Keratinocyte (primary cell): ENCODE measurements around the gene SLC1A4. TPM values are rescaled to one million over a fixed set of nuclear protein-coding genes. Genes with fewer than 3 reads are reported as not detected.
"Not testable (repeated sequence)": the region's sequence is repeated elsewhere in the genome, so short reads cannot be mapped to it uniquely, and the experiment has no call there.

Experiments
- DNase-seq: peaks from one replicate; pipeline ENCODE4 v3.0.0-alpha.2; 2011; ENCODE audit warnings: low read depth, missing footprints, low spot score
- FAIRE-seq: peaks from 2 replicates; lab custom pipeline; 2011; peaks lifted over from hg19 to GRCh38; lab: Jason Lieb, UNC
- H2AFZ ChIP-seq: 2 replicates; pipeline ENCODE4 v1.6.0; 2012; ENCODE audit warnings: low read length, control low read depth, inconsistent platforms; ENCODE audit not compliant: control insufficient read depth
- H3K27ac ChIP-seq: 2 replicates; pipeline ENCODE4 v1.5.1; 2011; ENCODE audit warnings: low read length; ENCODE audit not compliant: control insufficient read depth, insufficient read depth
- H3K27me3 ChIP-seq: 3 replicates; pipeline ENCODE4 v1.6.0; 2011; ENCODE audit warnings: low read length; ENCODE audit not compliant: control insufficient read depth, insufficient read depth; ENCODE audit errors: extremely low read depth
- H3K36me3 ChIP-seq, 2 experiments: 2 replicates in 1 of 2; 3 replicates in 1 of 2; pipeline ENCODE4 v1.5.1; 2011; ENCODE audit warnings: low read length in 2 of 2, mild to moderate bottlenecking in 1 of 2; ENCODE audit not compliant: control insufficient read depth in 2 of 2, insufficient read depth in 2 of 2; ENCODE audit errors: extremely low read depth in 1 of 2
- H3K4me1 ChIP-seq: 3 replicates; pipeline ENCODE4 v1.5.1; 2011; ENCODE audit warnings: low read length; ENCODE audit not compliant: control insufficient read depth, insufficient read depth; ENCODE audit errors: extremely low read depth
- H3K4me2 ChIP-seq: 3 replicates; pipeline ENCODE4 v1.6.0; 2011; ENCODE audit warnings: low read depth, low read length; ENCODE audit not compliant: control insufficient read depth, insufficient read depth; ENCODE audit errors: extremely low read depth
- H3K4me3 ChIP-seq, 3 experiments: fragments of 200-600 bp in 1 of 3; sonication (generic) in 1 of 3; 2 replicates in 2 of 3; 3 replicates in 1 of 3; pipeline ENCODE4 v1.5.1; 2011 to 2016; ENCODE audit warnings: low read length in 3 of 3, mild to moderate bottlenecking in 3 of 3, control low read depth in 2 of 3, inconsistent platforms in 1 of 3, low read depth in 1 of 3, mixed read lengths in 1 of 3, mixed run types in 1 of 3, moderate library complexity in 1 of 3; ENCODE audit not compliant: control insufficient read depth in 2 of 3, insufficient read depth in 2 of 3; ENCODE audit errors: extremely low read depth in 1 of 3
- H3K79me2 ChIP-seq: 2 replicates; pipeline ENCODE4 v1.6.0; 2012; ENCODE audit warnings: low read length; ENCODE audit not compliant: control insufficient read depth, insufficient read depth
- H3K9ac ChIP-seq: 3 replicates; pipeline ENCODE4 v1.6.0; 2011; ENCODE audit warnings: low read length; ENCODE audit not compliant: control insufficient read depth, insufficient read depth; ENCODE audit errors: extremely low read depth
- H3K9me1 ChIP-seq: 3 replicates; pipeline ENCODE4 v1.6.0; 2011; ENCODE audit warnings: low read length; ENCODE audit not compliant: control insufficient read depth, insufficient read depth; ENCODE audit errors: extremely low read depth
- H3K9me3 ChIP-seq: 2 replicates; pipeline ENCODE4 v1.5.1; 2012; ENCODE audit warnings: low read depth, low read length; ENCODE audit not compliant: control insufficient read depth
- H4K20me1 ChIP-seq: 3 replicates; pipeline ENCODE4 v1.6.0; 2011; ENCODE audit warnings: low read length; ENCODE audit not compliant: control insufficient read depth, insufficient read depth; ENCODE audit errors: extremely low read depth
- CTCF ChIP-seq, 3 experiments: IDR thresholded peaks in 1 of 3; conservative IDR thresholded peaks in 1 of 3; optimal IDR thresholded peaks in 1 of 3; 2 replicates in 2 of 3; 3 replicates in 1 of 3; pipeline versions ENCODE3 to v1.5.1; 2011; ENCODE audit warnings: low read length in 3 of 3, mild to moderate bottlenecking in 3 of 3, moderate library complexity in 2 of 3, control low read depth in 1 of 3, inconsistent platforms in 1 of 3; ENCODE audit not compliant: insufficient read depth in 2 of 3; ENCODE audit errors: extremely low read depth in 1 of 3
- EZH2 ChIP-seq: IDR thresholded peaks from one replicate; pipeline ENCODE4 v1.6.1; 2012; ENCODE audit warnings: inconsistent platforms, mild to moderate bottlenecking, low read length, moderate library complexity
- dilution Hi-C: fragments of 300-500 bp; cut with MboI; formaldehyde crosslinking; loops from one replicate; pipeline ENCODE4 v1.7.0; 2020; ENCODE audit warnings: low sequenced_read_pairs; ENCODE audit not compliant: extremely low pct_ligation_motif_present
- polyA plus RNA-seq, 5 experiments: library from polyadenylated mRNA; depleted of rRNA in 3 of 5; stranded (reverse) in 3 of 5; stranded (forward) in 1 of 5; unstranded in 1 of 5; fragments of >200 nt; gene quantifications; 1 replicate in 1 of 5; 2 replicates in 3 of 5; 3 replicates in 1 of 5; pipeline versions ENCODE4 v1.2.1 to v1.2.3, GENCODE V29; 2011 to 2012; ENCODE audit warnings: missing spikeins in 2 of 5, low read depth in 1 of 5, low replicate concordance in 1 of 5

The SLC1A4 gene
- polyA plus RNA-seq, 1 donor (not counting 4 experiments of a cell fraction or from before 2014, with no cell fraction given) = 8.2 TPM

DNA sequence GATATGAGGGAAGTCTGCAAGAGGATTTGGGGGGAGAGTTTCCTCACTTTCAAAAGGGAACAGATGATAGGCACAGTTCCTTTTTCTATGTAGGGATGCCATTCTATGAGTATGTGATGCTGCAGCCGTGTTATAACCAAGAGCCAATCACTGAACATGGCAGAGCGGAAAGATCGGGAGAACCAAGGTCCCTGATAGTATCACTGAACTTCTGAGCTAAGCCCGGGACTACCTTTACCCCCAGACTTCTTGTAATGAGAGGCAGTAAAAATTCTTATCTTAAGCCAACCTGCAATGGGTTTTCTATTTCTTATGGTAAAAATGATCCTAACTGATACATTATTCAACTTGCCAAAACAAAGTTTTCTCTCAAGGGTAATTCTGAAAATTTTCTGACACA is 21.6 kb upstream of the SLC1A4 start:
- dilution Hi-C loops = no loop called here
- Histone ChIP-seq H3K36me3 (no peaks in the 10 kb centered on the region), H3K27ac (no peak overlapping the region), H2AFZ (no peak overlapping the region), H3K9me3 (no peaks in the 10 kb centered on the region), H3K4me1 (peaks cover 10% of the 10 kb centered on the region), H3K27me3 (no peaks in the 10 kb centered on the region), H3K4me2 (no peak overlapping the region), H3K9ac (no peak overlapping the region), H4K20me1 (no peaks in the 10 kb centered on the region), H3K4me3 (no peak overlapping the region), H3K79me2 (no peaks in the 10 kb centered on the region), H3K9me1 (no peaks in the 10 kb centered on the region)
- DNase-seq (no peak), FAIRE-seq (no peak)
- TF ChIP-seq CTCF (optimal IDR thresholded peaks at IDR 0.05 in 1 of 3, IDR thresholded peaks at IDR 0.05 in 1 of 3, conservative IDR thresholded peaks at IDR 0.05 in 1 of 3; ENCODE audit: extremely low read depth in 1 of 3, insufficient read depth in 2 of 3, low read length in 3 of 3) = no peak
- TF ChIP-seq EZH2 = no peak

GRCh38 chr2:64969086-64969485 is 20.1 kb upstream of the SLC1A4 start:
- dilution Hi-C loops, H3K9ac ChIP-seq, H3K9me3 ChIP-seq, H3K4me1 ChIP-seq, H3K36me3 ChIP-seq, H3K27me3 ChIP-seq, H3K9me1 ChIP-seq, H3K4me2 ChIP-seq, H3K79me2 ChIP-seq, H3K27ac ChIP-seq, H4K20me1 ChIP-seq, DNase-seq, H2AFZ ChIP-seq, H3K4me3 ChIP-seq, FAIRE-seq: not testable (repeated sequence)

DNA sequence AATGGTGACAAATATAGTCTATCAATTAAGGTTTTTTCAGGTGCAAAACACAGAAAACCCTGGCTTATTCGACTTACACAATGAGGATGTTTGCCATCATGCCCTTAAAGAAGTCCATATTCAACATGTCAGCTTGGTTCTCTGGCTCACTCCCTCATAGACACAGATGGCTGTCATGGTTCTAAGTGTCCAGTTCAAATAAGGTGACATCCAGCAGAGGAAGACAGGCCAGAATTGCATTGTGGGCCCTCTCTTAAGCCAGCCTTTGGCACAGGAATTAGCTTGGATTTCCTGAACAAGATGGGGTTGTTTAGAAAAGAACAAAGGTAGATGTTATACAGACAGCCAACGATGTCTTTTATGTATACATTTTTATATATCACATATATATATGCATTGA is 18.7 kb upstream of the SLC1A4 start:
- Histone ChIP-seq H3K36me3 (no peaks in the 10 kb centered on the region), H4K20me1 (no peaks in the 10 kb centered on the region), H3K9ac (no peak overlapping the region), H3K4me1 (peaks cover 8% of the 10 kb centered on the region), H3K4me3 (no peak overlapping the region), H3K4me2 (no peak overlapping the region), H3K27ac (no peak overlapping the region), H3K27me3 (no peaks in the 10 kb centered on the region), H3K9me3 (no peaks in the 10 kb centered on the region), H2AFZ (no peak overlapping the region), H3K79me2 (no peaks in the 10 kb centered on the region), H3K9me1 (no peaks in the 10 kb centered on the region)
- FAIRE-seq (no peak), DNase-seq (no peak)
- dilution Hi-C loops = no loop called here
- no peak for TF ChIP-seq EZH2
- no peak for TF ChIP-seq CTCF (optimal IDR thresholded peaks at IDR 0.05 in 1 of 3, IDR thresholded peaks at IDR 0.05 in 1 of 3, conservative IDR thresholded peaks at IDR 0.05 in 1 of 3; ENCODE audit: extremely low read depth in 1 of 3, insufficient read depth in 2 of 3, low read length in 3 of 3)
